H1 (cell line): ENCODE data around the gene PTN. TPM values are rescaled to one million over a fixed set of nuclear protein-coding genes. Genes with fewer than 3 reads are reported as not detected.

Experiments
- CTCF ChIA-PET: fragments of 300-600 bp; sonication (Branson Sonifier 250); formaldehyde crosslinking; loops from one replicate; lab custom pipeline; 2021; ENCODE audit not compliant: partially characterized antibody; lab: Charles Lee
- POLR2A ChIA-PET: fragments of 300-600 bp; sonication (Branson Sonifier 250); formaldehyde crosslinking; loops from one replicate; lab custom pipeline; 2021; ENCODE audit warnings: inconsistent platforms; ENCODE audit not compliant: partially characterized antibody; lab: Charles Lee
- DNase-seq, 2 experiments: peaks; one replicate each; pipeline versions ENCODE4 v3.0.0 to v3.0.0-alpha.2; 2010 to 2022; ENCODE audit warnings: low spot score in 2 of 2, low read depth in 1 of 2, mixed read lengths in 1 of 2
- FAIRE-seq: peaks from 2 replicates; lab custom pipeline; 2011; peaks lifted over from hg19 to GRCh38; lab: Jason Lieb, UNC
- H2AFZ ChIP-seq: 2 replicates; pipeline ENCODE4 v1.8.1; 2012; ENCODE audit warnings: low read length, inconsistent platforms
- H2AK5ac ChIP-seq: 2 replicates; pipeline ENCODE4 v1.6.1; 2013; ENCODE audit warnings: low read depth, low read length
- H2BK120ac ChIP-seq: replicated peaks from 2 replicates; pipeline ENCODE3; 2013; ENCODE audit warnings: low read depth, low read length, inconsistent platforms
- H2BK12ac ChIP-seq: 2 replicates; pipeline ENCODE4 v1.6.1; 2013; ENCODE audit warnings: low read depth, low read length
- H2BK15ac ChIP-seq: 2 replicates; pipeline ENCODE4 v1.6.1; 2013; ENCODE audit warnings: low read length
- H2BK20ac ChIP-seq: 2 replicates; pipeline ENCODE4 v1.6.1; 2013; ENCODE audit warnings: low read length
- H2BK5ac ChIP-seq: 2 replicates; pipeline ENCODE4 v1.6.1; 2013; ENCODE audit warnings: low read depth, low read length
- H3K14ac ChIP-seq: 2 replicates; pipeline ENCODE4 v1.6.1; 2013; ENCODE audit warnings: inconsistent platforms; ENCODE audit not compliant: insufficient read length
- H3K18ac ChIP-seq: 2 replicates; pipeline ENCODE4 v1.6.1; 2013; ENCODE audit warnings: low read length; ENCODE audit errors: extremely low read depth
- H3K23ac ChIP-seq: 2 replicates; pipeline ENCODE4 v1.6.1; 2013; ENCODE audit warnings: inconsistent platforms; ENCODE audit not compliant: insufficient read length
- H3K23me2 ChIP-seq: 2 replicates; pipeline ENCODE4 v1.6.1; 2013; ENCODE audit warnings: low read depth, low read length
- H3K27ac ChIP-seq: 2 replicates; pipeline ENCODE4 v1.6.1; 2011; ENCODE audit warnings: low read depth, low read length, inconsistent platforms
- H3K27me3 ChIP-seq, 4 experiments: replicated peaks in 1 of 4; 1 replicate in 1 of 4; 2 replicates in 3 of 4; pipeline versions ENCODE4 v1.6.1 to v1.8.1; 2011 to 2013; ENCODE audit warnings: low read length in 3 of 4, mild to moderate bottlenecking in 3 of 4, inconsistent platforms in 2 of 4, mixed read lengths in 2 of 4, moderate library complexity in 1 of 4; ENCODE audit not compliant: control insufficient read depth in 3 of 4, insufficient read depth in 3 of 4; ENCODE audit errors: extremely low read depth in 1 of 4
- H3K36me3 ChIP-seq, 4 experiments: 2 replicates each; pipeline versions ENCODE4 v1.6.1 to v1.8.1; 2011 to 2013; ENCODE audit warnings: mild to moderate bottlenecking in 4 of 4, low read length in 3 of 4, moderate library complexity in 2 of 4, control low read depth in 1 of 4, inconsistent platforms in 1 of 4; ENCODE audit not compliant: insufficient read depth in 4 of 4, control insufficient read depth in 2 of 4
- H3K4ac ChIP-seq: replicated peaks from 2 replicates; pipeline ENCODE3; 2013; ENCODE audit warnings: low read length, low read depth, mixed read lengths, inconsistent platforms; ENCODE audit not compliant: insufficient read length
- H3K4me1 ChIP-seq, 4 experiments: replicated peaks in 1 of 4; 1 replicate in 1 of 4; 2 replicates in 3 of 4; pipeline versions ENCODE4 v1.6.1 to v1.8.1; 2011 to 2013; ENCODE audit warnings: low read length in 3 of 4, inconsistent platforms in 2 of 4, mixed read lengths in 1 of 4; ENCODE audit not compliant: insufficient read depth in 4 of 4, control insufficient read depth in 3 of 4
- H3K4me2 ChIP-seq, 2 experiments: 2 replicates each; pipeline versions ENCODE4 v1.6.1 to v1.8.1; 2011 to 2013; ENCODE audit warnings: low read depth in 2 of 2, low read length in 2 of 2, control low read depth in 1 of 2, inconsistent platforms in 1 of 2, mild to moderate bottlenecking in 1 of 2; ENCODE audit not compliant: insufficient read depth in 1 of 2
- H3K4me3 ChIP-seq, 4 experiments: fragments of 200-600, 300-600 bp in 1 of 4; sonication (generic), shearing (Covaris generic), sonication (Bioruptor Twin) in 1 of 4; 2 replicates each; pipeline versions ENCODE4 v1.5.1 to v1.8.1; 2011 to 2016; ENCODE audit warnings: low read length in 4 of 4, low read depth in 3 of 4, control low read depth in 2 of 4, inconsistent platforms in 2 of 4, mild to moderate bottlenecking in 2 of 4, mixed read lengths in 1 of 4, moderate library complexity in 1 of 4; ENCODE audit not compliant: insufficient read depth in 2 of 4; ENCODE audit errors: extremely low read depth in 1 of 4
- H3K56ac ChIP-seq: replicated peaks from 2 replicates; pipeline ENCODE3; 2013; ENCODE audit warnings: low read depth, mild to moderate bottlenecking, mixed read lengths, low read length, inconsistent platforms; ENCODE audit not compliant: insufficient read length
- H3K79me1 ChIP-seq: 2 replicates; pipeline ENCODE4 v1.6.1; 2013; ENCODE audit warnings: low read depth, low read length, control low read depth
- H3K79me2 ChIP-seq, 2 experiments: 2 replicates each; pipeline versions ENCODE4 v1.6.1 to v1.8.1; 2012 to 2013; ENCODE audit warnings: low read length in 2 of 2, mild to moderate bottlenecking in 2 of 2, inconsistent platforms in 1 of 2; ENCODE audit not compliant: insufficient read depth in 2 of 2, control insufficient read depth in 1 of 2
- H3K9ac ChIP-seq, 4 experiments: replicated peaks in 1 of 4; 1 replicate in 1 of 4; 2 replicates in 3 of 4; pipeline versions ENCODE4 v1.6.1 to v1.8.1; 2011 to 2013; ENCODE audit warnings: low read depth in 3 of 4, low read length in 3 of 4, control low read depth in 2 of 4, mild to moderate bottlenecking in 2 of 4, moderate library complexity in 2 of 4, inconsistent platforms in 1 of 4; ENCODE audit errors: extremely low read depth in 1 of 4
- H3K9me3 ChIP-seq, 2 experiments: 2 replicates each; pipeline versions ENCODE4 v1.6.1 to v1.8.1; 2012 to 2013; ENCODE audit warnings: mild to moderate bottlenecking in 2 of 2, moderate library complexity in 2 of 2, control low read depth in 1 of 2, inconsistent platforms in 1 of 2, low read depth in 1 of 2, low read length in 1 of 2, mixed read lengths in 1 of 2; ENCODE audit not compliant: insufficient read depth in 2 of 2
- H4K20me1 ChIP-seq, 2 experiments: replicated peaks in 1 of 2; 2 replicates each; pipeline versions ENCODE3 to v1.8.1; 2011 to 2013; ENCODE audit warnings: inconsistent platforms in 2 of 2, low read length in 2 of 2, mild to moderate bottlenecking in 1 of 2; ENCODE audit not compliant: insufficient read depth in 2 of 2, control insufficient read depth in 1 of 2
- H4K5ac ChIP-seq: 2 replicates; pipeline ENCODE4 v1.6.1; 2013; ENCODE audit warnings: low read length, low read depth, mixed read lengths, inconsistent platforms; ENCODE audit not compliant: insufficient read length
- H4K8ac ChIP-seq: 2 replicates; pipeline ENCODE4 v1.8.0; 2013; ENCODE audit warnings: mild to moderate bottlenecking, moderate library complexity, low read length, inconsistent platforms; ENCODE audit not compliant: insufficient read depth; ENCODE audit errors: extremely low read depth
- H4K91ac ChIP-seq: replicated peaks from 2 replicates; pipeline ENCODE3; 2013; ENCODE audit warnings: low read length, mixed read lengths, inconsistent platforms; ENCODE audit not compliant: insufficient read length
- BCL11A ChIP-seq, 2 experiments: IDR thresholded peaks; one replicate each; pipeline ENCODE4 v1.6.1; 2011; ENCODE audit warnings: low read depth in 2 of 2, low read length in 2 of 2, mild to moderate bottlenecking in 2 of 2
- GABPA ChIP-seq: IDR thresholded peaks from 2 replicates; pipeline ENCODE4 v1.6.1; 2011; ENCODE audit warnings: mild to moderate bottlenecking, low read length, moderate library complexity, borderline replicate concordance; ENCODE audit not compliant: insufficient read depth
- KDM4A ChIP-seq: IDR thresholded peaks from one replicate; pipeline ENCODE4 v1.7.1; 2012; ENCODE audit warnings: low read depth, mild to moderate bottlenecking, moderate library complexity, low read length, inconsistent platforms; ENCODE audit not compliant: severe bottlenecking
- NRF1 ChIP-seq: IDR thresholded peaks from 2 replicates; pipeline ENCODE4 v1.6.1; 2011; ENCODE audit warnings: mild to moderate bottlenecking, low read depth, low read length, improper control_type of control experiment
- PHF8 ChIP-seq: fragments of 200-600 bp; sonication (generic); conservative IDR thresholded peaks from 2 replicates; pipeline ENCODE4 v1.7.1; 2012; ENCODE audit warnings: low read depth, mild to moderate bottlenecking, inconsistent platforms, low read length, moderate library complexity
- SIN3A ChIP-seq, 2 experiments: IDR thresholded peaks in 1 of 2; conservative IDR thresholded peaks in 1 of 2; 2 replicates each; pipeline ENCODE4 v1.6.1; 2011 to 2012; ENCODE audit warnings: low read length in 2 of 2, improper control_type of control experiment in 1 of 2, low read depth in 1 of 2, mild to moderate bottlenecking in 1 of 2
- SIRT6 ChIP-seq: IDR thresholded peaks from one replicate; pipeline ENCODE4 v1.7.1; 2012; ENCODE audit warnings: low read length, inconsistent platforms
- SP1 ChIP-seq: IDR thresholded peaks from 2 replicates; pipeline ENCODE4 v1.6.1; 2011; ENCODE audit warnings: low read depth, low read length
- TBP ChIP-seq: IDR thresholded peaks from 2 replicates; pipeline ENCODE4 v1.6.1; 2011; ENCODE audit warnings: low read depth, low read length, improper control_type of control experiment
- TCF12 ChIP-seq: IDR thresholded peaks from 2 replicates; pipeline ENCODE4 v1.6.1; 2011; ENCODE audit warnings: low read depth, mild to moderate bottlenecking, low read length
- YY1 ChIP-seq: IDR thresholded peaks from 2 replicates; pipeline ENCODE4 v1.6.1; 2011; ENCODE audit warnings: low read depth, mild to moderate bottlenecking, low read length
- WGBS, 2 experiments: shearing (Covaris generic) in 1 of 2; methylation state at CpG; one replicate each; pipeline versions ENCODE4 v1.1.6 to v1.1.7; 2013 to 2015; ENCODE audit warnings: low lambda C conversion rate in 2 of 2, mixed read lengths in 2 of 2, inconsistent platforms in 1 of 2, low coverage in 1 of 2, missing lambda C conversion rate in 1 of 2; ENCODE audit not compliant: insufficient replicate concordance in 2 of 2, insufficient coverage in 1 of 2, insufficient read length in 1 of 2; ENCODE audit errors: extremely low coverage in 1 of 2, missing lambda C conversion rate in 1 of 2; 5-methylcytosine and 5-hydroxymethylcytosine counted together
- polyA plus RNA-seq, 7 experiments: library from polyadenylated mRNA; depleted of rRNA in 3 of 7; stranded (reverse) in 5 of 7; unstranded in 2 of 7; fragments of >200 nt in 5 of 7; fragments of 200-250 nt in 2 of 7; gene quantifications; 1 replicate in 5 of 7; 2 replicates in 1 of 7; 4 replicates in 1 of 7; pipeline versions ENCODE4 v1.2.1 to v1.2.3, GENCODE V29; 2011 to 2013; ENCODE audit warnings: missing spikeins in 2 of 7, mixed read lengths in 2 of 7
- total RNA-seq: library from RNA; stranded (reverse); fragmentation: NEBNext Ultra II Directional; extraction: Animal tissue kit (Norgen Biotek cat#: 25700); gene quantifications from 2 replicates; pipeline ENCODE4 v1.2.1, GENCODE V29; 2021
- TF ChIP-seq, protein P1 (sequence below): IDR thresholded peaks from 2 replicates; pipeline ENCODE4 v1.6.1; 2012; ENCODE audit warnings: low read length, inconsistent platforms

Gene PTN
- total and polyA plus RNA-seq, 2 of the 8 experiments (the other 6 are each of a cell fraction or from before 2014, with no cell fraction given): 23.1 to 27.8 TPM

DNA sequence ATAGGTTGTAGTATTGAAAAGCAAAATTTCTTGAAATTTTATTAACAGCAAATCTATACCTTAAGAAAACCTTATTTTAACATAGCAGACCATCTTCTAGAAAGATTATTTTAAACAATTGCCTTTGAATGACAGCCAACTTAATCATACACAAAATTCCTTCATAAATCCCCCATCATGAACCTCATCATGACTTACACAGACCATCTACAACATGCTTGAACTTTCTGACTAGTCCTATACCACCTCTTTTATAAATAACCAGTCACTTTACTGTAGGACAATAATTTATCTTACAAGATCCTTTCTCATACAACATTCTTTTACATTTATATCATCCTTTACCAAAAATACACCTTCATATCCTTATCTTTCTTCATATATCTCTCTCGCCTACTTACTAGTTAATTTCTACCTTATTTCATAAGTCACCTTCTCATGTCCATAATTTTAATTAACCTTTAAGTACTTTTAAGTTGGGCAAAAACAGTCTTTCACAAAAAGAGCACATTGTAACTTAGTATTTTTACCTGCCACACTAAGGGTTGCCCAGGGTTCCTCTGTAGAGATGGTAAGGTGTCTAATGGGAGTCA, 16.6 kb upstream of the PTN start:
- no peaks in the 10 kb centered on the region for H4K20me1 ChIP-seq
- H3K18ac ChIP-seq: no peak overlapping the region
- CTCF ChIA-PET: no interaction called here
- no peak overlapping the region for H3K23ac ChIP-seq
- H3K9ac ChIP-seq: no peak overlapping the region
- DNase-seq (no peak), FAIRE-seq (no peak)
- H2BK120ac ChIP-seq: no peak overlapping the region
- H3K9me3 ChIP-seq: peaks cover 51 to 52% of the 10 kb centered on the region in 2 experiments
- H3K4ac ChIP-seq: no peak overlapping the region
- H3K23me2 ChIP-seq: no peaks in the 10 kb centered on the region
- H4K8ac ChIP-seq: no peak overlapping the region
- no peak overlapping the region for H3K4me3 ChIP-seq
- no peaks in the 10 kb centered on the region for H3K27me3 ChIP-seq
- no peak overlapping the region for H2BK15ac ChIP-seq
- H3K27ac ChIP-seq: no peak overlapping the region
- no peaks in the 10 kb centered on the region; a peak in 1 of 8 replicates for H3K36me3 ChIP-seq
- H4K5ac ChIP-seq: no peak overlapping the region
- no peaks in the 10 kb centered on the region for H3K79me1 ChIP-seq
- no peaks in the 10 kb centered on the region for H3K79me2 ChIP-seq
- H4K91ac ChIP-seq: no peak overlapping the region
- H3K14ac ChIP-seq: no peak overlapping the region
- TF ChIP-seq YY1 (no peak), GABPA (no peak), SP1 (no peak), SIN3A (conservative IDR thresholded peaks at IDR 0.05 in 1 of 2, IDR thresholded peaks at IDR 0.05 in 1 of 2; ENCODE audit: low read depth in 1 of 2, low read length in 2 of 2) (no peak), TBP (no peak), TCF12 (no peak), PHF8 (no peak), NRF1 (no peak), SIRT6 (no peak), KDM4A (no peak), BCL11A (IDR thresholded peaks at IDR 0.05; ENCODE audit: low read depth in 2 of 2, low read length in 2 of 2) (no peak)
- TF ChIP-seq, protein P1, sequence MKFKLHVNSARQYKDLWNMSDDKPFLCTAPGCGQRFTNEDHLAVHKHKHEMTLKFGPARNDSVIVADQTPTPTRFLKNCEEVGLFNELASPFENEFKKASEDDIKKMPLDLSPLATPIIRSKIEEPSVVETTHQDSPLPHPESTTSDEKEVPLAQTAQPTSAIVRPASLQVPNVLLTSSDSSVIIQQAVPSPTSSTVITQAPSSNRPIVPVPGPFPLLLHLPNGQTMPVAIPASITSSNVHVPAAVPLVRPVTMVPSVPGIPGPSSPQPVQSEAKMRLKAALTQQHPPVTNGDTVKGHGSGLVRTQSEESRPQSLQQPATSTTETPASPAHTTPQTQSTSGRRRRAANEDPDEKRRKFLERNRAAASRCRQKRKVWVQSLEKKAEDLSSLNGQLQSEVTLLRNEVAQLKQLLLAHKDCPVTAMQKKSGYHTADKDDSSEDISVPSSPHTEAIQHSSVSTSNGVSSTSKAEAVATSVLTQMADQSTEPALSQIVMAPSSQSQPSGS: no peak
- TF ChIP-seq, all 59 proteins: peak for 0
- no peak overlapping the region for H3K56ac ChIP-seq
- no peak overlapping the region for H2BK12ac ChIP-seq
- H2BK20ac ChIP-seq: no peak overlapping the region
- H3K4me1 ChIP-seq: no peaks in the 10 kb centered on the region
- H2BK5ac ChIP-seq: no peak overlapping the region
- whole genome bisulfite sequencing, 2 experiments: 31 to 88% methylated on average over 1 of the region's 1 CpG
- H2AFZ ChIP-seq: no peak overlapping the region
- H2AK5ac ChIP-seq: no peak overlapping the region
- POLR2A ChIA-PET: no interaction called here
- no peak overlapping the region for H3K4me2 ChIP-seq
